ENCODE data around the gene SMAD7. TPM values are rescaled to one million over a fixed set of nuclear protein-coding genes. Genes with fewer than 3 reads are reported as not detected.

Gene SMAD7
- total RNA-seq, 2 experiments from 2014 or later: 17.4 to 18.1 TPM

GRCh38 chr18:48893061-48893607 is 57.6 kb downstream of the SMAD7 start:
- Mint-ChIP-seq H3K27ac (no peak overlapping the region), H3K36me3 (ENCODE audit: low read depth) (no peaks in the 10 kb centered on the region), H3K4me3 (no peak overlapping the region), H3K27me3 (no peaks in the 10 kb centered on the region), H3K4me1 (ENCODE audit: low read depth) (peaks cover 5% of the 10 kb centered on the region), H3K9me3 (no peaks in the 10 kb centered on the region)
- POLR2A ChIA-PET: no interaction called here
- CTCF ChIA-PET: no interaction called here
- intact Hi-C loops (cut with micrococcal nuclease): no loop called here
- no peak for TF ChIP-seq CTCF (IDR thresholded peaks at IDR 0.05)
- ATAC-seq (no peak), DNase-seq (no peak)

GRCh38 chr18:48892146-48892855 is 58.5 kb downstream of the SMAD7 start:
- TF ChIP-seq CTCF (IDR thresholded peaks at IDR 0.05): no peak
- peaks cover 5% of the 10 kb centered on the region for H3K4me1 Mint-ChIP-seq (ENCODE audit: low read depth)
- H3K9me3 Mint-ChIP-seq: no peaks in the 10 kb centered on the region
- H3K36me3 Mint-ChIP-seq (ENCODE audit: low read depth): no peaks in the 10 kb centered on the region
- ATAC-seq (no peak), DNase-seq (no peak)
- ChIA-PET POLR2A (no interaction called here), CTCF (interaction anchor here (0.9 kb wide), 1 partner anchor 20 kb away, joined by 3 read pairs; no protein-coding TSS in a partner anchor)
- no peak overlapping the region for H3K4me3 Mint-ChIP-seq
- intact Hi-C loops (cut with micrococcal nuclease): no loop called here
- H3K27ac Mint-ChIP-seq: no peak overlapping the region
- H3K27me3 Mint-ChIP-seq: no peaks in the 10 kb centered on the region

GRCh38 chr18:48891721-48892120 is 59.0 kb downstream of the SMAD7 start:
- H3K36me3 Mint-ChIP-seq (ENCODE audit: low read depth): no peaks in the 10 kb centered on the region
- no peaks in the 10 kb centered on the region for H3K27me3 Mint-ChIP-seq
- intact Hi-C loops (cut with micrococcal nuclease): no loop called here
- H3K4me3 Mint-ChIP-seq: no peak overlapping the region
- peaks cover 2% of the 10 kb centered on the region for H3K4me1 Mint-ChIP-seq (ENCODE audit: low read depth)
- H3K27ac Mint-ChIP-seq: no peak overlapping the region
- ChIA-PET POLR2A (no interaction called here), CTCF (interaction anchor here (0.9 kb wide), 1 partner anchor 21 kb away, joined by 3 read pairs; no protein-coding TSS in a partner anchor)
- no peaks in the 10 kb centered on the region for H3K9me3 Mint-ChIP-seq
- DNase-seq (no peak), ATAC-seq (no peak)
- no peak for TF ChIP-seq CTCF (IDR thresholded peaks at IDR 0.05)

- Mint-ChIP-seq H3K27me3 (no peaks in the 10 kb centered on the region), H3K27ac (no peak overlapping the region), H3K36me3 (ENCODE audit: low read depth) (no peaks in the 10 kb centered on the region), H3K4me1 (ENCODE audit: low read depth) (no peaks in the 10 kb centered on the region), H3K9me3 (no peaks in the 10 kb centered on the region), H3K4me3 (no peak overlapping the region)
- no peak for TF ChIP-seq CTCF (IDR thresholded peaks at IDR 0.05)
- DNase-seq: no peak
- ChIA-PET CTCF (no interaction called here), POLR2A (interaction anchor here (1.3 kb wide), 1 partner anchor 16 kb away, joined by 5 read pairs; no protein-coding TSS in a partner anchor)
- ATAC-seq: no peak
- intact Hi-C loops (cut with micrococcal nuclease): no loop called here
Observed at GRCh38 chr18:48889981-48890762, 60.6 kb downstream of the SMAD7 start.

Data from activated CD8-positive, alpha-beta T cell treated with anti-CD3 and anti-CD28 coated beads for 36 hours (primary cell).